GM21447 (cell line): ENCODE measurements around the gene IP6K1.
"Not testable (repeated sequence)": the region's sequence is repeated elsewhere in the genome, so short reads cannot be mapped to it uniquely, and the experiment has no call there.

Source experiments
- ATAC-seq: cut with Tn5 transposase; IDR thresholded peaks from one replicate; pipeline ENCODE4 v1.9.1; 2021; ENCODE audit not compliant: unreplicated experiment

IP6K1 gene

DNA sequence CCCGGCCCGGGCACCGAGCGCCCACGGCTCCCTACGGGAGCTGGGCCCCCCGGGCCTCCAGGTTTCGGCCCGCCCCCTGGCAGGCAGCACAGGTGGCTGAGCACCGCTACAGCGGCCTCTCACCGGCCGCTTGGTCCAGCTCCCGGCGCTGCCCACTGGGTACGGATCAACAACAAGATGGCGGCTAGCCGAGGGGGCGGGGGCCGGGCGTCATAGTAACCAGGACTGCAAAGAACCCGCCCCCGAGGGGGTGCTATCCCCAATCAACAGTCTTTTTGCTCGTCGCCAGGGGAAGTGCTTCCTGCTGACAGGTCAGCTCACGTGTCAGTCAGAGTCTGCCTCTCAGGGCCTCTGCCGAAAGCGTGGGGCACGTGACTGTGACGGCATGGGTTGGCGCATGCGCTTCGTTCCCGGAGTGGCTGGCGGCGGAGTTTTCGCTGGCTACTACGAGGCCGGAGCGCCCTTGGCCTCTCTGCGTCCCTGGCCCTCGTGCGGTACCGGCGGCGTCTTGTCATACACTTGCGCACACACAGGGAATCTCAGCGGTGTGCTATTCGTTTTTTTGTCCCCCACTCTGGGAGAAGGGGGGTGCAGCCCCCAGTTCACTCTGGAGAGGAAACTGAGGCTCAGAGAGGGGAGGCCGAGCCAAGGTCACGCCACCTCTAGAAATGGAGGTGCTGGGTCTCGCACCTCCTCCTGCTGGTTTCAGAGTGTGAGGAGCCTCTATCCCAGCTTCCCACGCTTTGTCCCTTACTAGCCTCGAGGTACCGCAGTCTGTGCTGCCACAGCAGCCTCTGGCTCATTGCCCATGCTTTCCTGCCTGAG is at the start of gene IP6K1:
IP6K1 (minus strand) TSS at position 186 of the 825 bp plus-strand sequence. CDS start 38,502 bp downstream, outside the sequence.
- ATAC-seq = peak; percentile 99

DNA sequence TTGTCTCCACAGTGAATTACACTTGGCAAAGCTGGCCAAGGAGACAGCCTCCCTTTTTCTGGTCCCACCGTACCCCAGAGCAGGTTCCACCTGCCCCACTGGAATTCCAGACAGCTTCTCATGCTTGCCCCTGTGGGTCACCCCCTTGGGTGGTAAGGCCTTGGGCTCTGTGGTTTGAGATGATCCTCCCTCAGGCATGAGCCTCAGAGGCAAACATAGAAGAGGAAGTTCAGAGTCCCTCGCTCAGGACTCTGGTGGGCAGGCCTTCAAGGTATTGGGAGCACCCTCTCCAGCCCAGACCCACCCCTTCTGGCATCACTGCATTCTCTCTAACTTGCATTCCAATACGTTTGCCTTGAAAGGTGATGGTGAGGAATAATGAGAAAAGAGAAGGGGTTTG is 45.0 kb upstream of the IP6K1 start:
- no peak for ATAC-seq

DNA sequence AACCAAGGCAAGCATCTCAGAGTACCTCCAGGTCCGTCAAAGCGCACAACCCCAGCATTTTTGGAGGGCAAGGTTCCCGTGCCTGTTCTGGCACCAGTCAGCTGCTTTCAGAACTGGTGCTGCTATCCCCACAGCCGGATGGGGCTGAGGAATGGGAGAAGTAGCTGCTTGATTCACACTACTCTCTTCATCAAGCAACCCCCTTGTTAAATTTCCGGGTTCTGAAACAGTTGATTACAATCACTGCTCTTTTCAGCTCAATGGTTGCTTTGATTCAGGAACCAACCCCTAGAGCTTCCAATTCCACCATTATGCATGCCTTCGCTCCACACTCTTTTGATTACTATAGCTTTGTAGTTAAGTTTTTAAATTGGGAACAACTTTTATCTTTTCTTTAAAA is 39.7 kb upstream of the IP6K1 start:
- ATAC-seq = no peak

DNA sequence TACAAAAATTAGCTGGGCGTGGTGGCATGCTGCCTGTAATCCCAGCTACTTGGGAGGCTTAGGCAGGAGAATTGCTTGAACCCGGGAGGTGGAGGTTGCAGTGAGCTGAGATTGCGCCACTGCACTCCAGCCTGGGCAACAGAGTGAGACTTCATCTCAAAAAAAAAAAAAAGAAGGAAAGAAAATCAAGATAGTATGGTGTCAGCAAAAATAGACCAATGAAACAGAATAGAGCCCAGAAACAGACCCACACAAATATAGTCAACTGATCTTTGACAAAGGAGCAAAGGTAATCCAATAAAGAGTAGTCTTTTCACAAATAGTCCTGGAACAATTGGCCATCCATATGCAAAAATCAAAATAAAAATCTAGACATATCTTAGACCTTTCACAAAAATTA is 36.8 kb upstream of the IP6K1 start:
- ATAC-seq = not testable (repeated sequence)

DNA sequence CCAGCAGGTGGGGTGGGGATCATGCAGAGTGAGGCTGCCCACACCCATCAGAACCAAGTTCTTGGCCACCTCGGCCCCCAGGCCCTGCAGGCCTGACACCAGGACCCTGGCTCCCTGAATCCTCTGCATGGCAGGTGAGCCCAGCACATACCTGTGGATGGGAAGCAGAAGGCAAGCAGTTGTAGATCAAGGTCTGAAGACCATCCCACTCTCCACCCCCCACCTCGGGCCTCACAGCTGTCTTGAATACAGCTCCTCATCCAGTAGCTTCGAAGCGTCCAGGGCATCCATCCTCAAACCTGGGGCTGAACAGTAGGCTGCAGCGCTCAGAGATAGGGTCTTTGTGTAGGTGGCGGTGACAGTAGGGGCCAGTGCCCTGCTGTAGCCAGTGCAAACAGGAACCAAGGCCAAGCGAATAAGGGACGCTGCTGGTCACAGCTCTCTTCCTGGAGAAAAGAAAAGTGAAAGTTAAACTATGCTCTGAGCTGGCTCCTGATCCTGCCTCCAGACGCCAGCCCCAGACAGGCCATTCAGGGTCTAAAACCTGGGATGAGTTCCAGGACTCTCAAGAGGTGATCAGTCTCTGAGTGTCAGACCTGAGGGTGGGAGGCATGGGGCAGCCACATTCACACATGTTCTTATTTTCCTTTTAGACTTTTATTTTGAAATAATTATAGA is 27.3 kb upstream of the IP6K1 start, which contains the start of gene UBA7:
UBA7 (minus strand) TSS at position 457 of the 678 bp plus-strand sequence; CDS start at position 291, 166 bp downstream.
- ATAC-seq = peak; percentile 83

DNA sequence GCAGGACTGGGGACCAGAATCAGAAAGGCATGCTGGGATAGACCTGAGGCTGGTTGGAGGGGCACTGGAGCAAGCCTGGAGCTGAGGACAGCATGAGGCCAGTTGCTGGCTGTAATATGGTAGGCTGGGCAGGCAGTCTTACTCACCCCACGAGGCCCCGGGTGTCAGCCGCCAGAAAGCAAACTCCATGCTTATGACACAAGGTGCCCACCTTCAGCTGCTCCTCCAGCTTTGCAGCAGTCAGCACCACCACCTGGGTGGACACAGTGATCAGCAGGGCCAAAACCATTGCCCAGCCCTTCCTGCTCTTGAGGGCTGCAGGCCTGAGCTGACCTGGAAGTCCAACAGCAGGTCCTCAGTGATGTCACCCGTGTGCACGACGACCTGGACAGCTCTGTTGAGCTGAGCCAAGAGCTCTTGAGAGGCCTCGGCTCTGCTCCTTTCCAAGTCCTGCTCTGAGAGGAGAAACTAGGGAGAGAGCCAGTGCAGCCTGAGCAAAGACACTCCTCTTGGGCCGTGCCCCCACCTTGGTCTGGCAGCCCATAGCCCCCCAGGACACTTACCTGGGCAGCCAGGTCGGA is 26.7 kb upstream of the IP6K1 start:
- ATAC-seq = no peak

DNA sequence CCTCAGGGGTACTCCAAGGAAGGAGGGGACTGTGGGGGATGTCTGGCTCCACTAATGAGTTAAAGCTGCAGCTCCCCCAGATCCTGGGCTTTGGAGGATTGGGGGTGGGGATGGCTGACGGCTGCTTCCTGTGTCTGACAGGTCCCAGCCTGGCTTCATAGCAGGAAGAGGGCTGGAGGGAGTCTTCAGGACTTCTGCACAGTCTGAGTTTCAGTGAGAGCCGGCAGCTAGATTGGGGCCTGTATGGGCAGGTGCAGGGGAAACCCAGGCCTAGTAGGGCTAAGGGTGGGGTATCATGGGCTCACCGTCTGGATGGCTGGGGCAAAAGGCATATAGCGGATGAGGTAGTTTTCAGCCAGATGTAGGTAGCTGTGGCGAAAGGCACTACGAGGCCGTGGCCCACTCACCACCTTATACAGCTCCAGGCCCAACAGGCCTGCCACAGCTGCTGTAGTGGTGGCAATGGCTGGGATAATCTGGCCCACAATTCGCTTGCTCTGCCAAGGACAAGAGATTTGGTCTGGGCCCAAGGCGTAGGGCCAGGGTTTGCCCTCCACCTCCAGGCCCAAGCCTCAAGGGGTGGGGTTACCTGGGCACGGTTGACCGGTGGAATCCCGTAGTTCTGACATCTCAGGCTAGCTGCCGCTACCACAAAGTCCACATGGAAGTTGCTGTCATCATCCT is 21.2 kb upstream of the IP6K1 start:
- ATAC-seq = no peak

DNA sequence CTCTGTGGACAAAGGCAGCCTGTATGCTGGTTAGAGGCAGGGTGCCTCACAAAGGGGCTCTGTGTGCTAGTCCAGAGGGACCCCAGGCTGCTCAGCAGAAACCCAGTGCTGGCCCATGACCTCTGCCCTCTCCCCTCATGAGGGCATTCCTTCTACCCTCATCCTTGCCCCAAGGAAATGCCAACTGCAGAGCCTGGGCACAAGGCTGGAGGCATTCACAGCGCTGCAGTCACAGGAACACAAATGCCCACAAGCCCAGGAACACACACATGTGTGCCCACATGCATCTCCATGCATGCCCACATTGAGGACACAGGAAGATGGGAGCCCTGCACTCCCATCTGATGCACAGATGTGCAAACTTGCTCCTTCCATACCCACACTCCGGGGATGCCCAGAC is 20.5 kb upstream of the IP6K1 start:
- no peak for ATAC-seq

DNA sequence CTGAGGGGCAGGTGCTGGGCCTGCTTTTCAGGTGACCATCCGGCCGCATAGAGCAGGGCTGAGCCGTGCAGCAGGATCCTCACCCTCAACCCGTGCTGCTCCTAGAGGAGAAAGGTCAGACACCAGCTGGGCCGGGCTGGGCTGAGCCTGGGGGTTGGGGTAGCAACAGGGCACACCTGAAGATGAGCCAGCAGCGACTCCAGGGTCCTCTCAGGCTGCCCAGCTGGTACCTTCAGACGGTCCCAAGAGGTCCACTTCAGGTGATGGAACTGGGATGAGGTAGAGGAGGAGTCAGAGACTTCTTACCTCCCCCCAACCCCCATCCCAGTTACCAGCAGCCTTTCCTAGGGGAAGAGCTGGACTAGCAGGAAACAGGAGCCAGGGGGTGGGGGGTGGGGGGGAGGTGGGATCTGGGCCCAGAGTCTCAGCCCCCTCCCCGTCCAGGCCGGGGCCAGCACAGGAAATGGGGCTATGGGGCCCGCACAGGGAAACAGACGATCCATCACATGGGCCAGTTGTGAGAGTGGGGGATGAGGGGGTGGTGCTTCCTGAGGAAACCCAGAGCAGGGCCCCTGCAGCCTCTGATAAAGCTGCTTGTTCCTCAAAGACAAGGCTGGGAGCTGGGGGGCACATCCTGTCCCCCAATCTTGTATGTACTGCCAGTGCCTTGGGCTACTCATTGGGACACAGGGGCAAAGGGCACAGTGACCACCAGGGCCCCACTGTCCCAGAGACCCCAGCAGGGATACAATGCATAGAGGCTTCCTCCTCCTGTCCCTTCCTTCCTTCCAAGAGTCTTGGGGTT is 19.8 kb upstream of the IP6K1 start:
- ATAC-seq = no peak

DNA sequence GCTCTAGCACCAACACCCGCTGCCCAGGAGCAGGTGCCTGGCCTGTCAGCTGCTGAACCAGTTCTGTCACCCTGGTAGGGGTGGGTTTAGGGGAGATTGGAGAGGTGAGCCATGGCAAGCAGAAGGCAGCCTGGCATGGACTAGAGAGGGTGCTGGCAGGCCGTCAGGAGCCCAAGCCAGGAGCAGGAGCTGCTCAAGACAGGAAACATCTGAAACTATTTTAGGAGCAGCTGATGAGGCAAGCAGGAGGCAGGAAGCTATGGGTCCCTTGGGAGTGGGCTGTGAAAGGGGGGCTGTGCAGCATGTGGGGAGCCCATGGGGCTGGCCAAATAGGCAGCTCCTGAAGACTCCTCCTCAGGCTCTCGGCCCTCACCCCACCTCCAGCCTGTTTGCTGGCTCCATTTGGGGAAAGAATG is 19.0 kb upstream of the IP6K1 start:
- ATAC-seq = no peak

DNA sequence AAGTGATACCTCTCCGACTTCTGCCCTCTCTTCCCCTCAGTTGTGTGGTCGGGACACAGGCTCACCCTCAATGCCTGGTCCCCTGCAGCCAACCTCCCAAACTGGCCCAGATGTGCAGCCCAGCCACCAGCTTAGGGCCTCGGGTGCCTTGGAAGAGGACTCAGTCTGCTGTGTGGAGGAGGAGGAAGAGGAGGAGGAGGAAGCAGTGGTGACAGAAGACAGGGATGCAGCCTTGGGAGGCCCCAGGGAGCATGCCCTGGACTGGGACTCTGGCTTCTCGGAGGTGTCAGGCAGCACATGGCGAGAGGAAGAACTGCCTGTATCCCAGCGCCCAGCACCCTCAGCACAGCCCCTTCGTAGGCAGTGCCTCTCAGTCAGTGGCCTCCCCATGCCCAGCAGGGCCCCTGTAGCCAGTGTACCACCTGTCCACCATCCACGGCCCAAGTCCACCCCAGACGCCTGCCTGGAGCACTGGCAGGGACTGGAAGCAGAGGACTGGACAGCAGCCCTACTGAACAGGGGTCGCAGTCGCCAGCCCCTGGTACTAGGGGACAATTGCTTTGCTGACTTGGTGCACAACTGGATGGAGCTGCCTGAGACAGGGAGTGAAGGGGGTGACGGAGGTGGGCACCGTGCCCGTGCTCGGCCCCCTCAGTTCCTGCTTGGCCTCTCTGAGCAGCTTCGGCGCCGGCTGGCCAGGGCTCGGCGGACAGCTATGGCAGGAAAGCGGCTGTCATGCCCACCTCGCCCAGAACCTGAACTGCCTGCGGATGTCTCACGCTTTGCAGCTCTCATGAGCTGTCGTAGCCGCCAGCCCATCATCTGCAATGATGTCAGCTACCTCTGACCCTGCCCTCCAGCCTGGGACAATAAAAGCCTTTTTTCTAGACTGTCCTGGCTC is 18.0 kb upstream of the IP6K1 start:
- ATAC-seq = no peak

DNA sequence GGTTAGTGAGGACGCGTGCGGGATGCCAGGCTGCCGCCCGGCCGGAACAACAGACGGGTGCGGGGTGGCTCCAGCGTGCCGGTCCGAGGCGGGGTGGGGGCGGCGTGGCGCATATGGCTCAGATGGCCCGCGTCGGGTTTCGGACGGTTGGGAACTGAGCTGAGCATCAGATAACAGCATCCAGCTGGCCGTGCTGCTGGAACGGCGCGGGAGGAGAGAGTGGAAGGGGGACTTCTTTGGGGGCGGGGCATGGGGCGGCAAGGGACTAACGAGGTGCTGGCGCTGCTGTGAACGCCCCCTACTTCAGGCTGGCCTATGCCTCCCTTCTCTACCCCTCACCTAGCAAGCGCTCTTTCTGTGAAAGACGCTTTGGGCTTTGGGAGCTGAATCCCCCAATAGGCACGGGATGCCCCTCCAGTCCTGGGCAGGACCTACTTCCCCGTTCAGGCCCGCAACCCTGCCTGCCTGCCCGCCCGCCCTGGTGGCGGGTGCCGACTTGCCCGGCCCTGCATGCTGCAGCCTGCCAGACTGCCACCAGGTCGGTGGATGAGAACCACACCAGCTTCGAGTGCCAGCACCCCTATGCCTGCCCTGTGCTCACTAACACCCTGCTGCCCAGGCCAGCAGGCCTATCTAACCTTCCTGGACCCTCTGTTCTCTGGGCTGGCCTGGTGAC is 17.3 kb upstream of the IP6K1 start:
- peak; percentile 4 for ATAC-seq

DNA sequence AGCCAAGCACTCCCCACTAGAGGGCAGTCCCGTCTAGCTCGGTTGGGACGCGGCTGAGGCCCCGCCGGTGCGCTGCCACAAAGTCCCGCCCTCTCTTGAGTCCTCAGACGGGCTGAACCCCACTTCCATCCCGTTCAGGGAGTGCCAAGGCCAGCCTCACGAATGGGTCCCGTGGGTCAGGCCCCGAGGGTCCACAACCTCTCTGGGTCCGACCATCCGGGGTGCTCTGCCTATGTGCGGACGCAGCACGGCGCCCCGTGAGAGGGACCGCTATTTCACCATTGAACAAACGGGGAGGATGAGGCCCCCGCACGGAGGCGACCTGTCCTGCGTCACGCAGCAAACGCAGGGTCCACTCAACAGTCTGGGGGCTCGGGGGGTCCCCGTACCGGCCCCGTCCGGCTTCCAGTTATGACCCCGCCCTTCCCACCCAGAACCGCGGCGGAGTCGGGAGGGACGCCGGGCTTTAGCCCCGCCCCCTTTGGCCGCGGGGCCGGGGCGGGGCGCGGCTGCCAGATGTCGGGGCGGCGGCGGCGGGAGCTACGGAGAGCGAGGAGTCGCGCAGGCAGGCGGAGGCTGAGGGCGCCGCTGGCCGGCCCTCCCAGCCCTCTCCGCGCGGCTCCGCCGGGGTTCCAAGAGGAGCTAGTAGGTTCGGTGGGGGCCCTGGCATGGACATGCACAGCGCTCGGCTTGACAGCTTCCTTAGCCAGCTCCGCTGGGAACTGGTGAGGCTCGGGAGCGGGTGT is 16.6 kb upstream of the IP6K1 start, which contains the start of gene INKA1:
INKA1 (plus strand) TSS at position 543 of the 746 bp plus-strand sequence; CDS start at position 675, 132 bp downstream.
- ATAC-seq = peak; percentile 52

DNA sequence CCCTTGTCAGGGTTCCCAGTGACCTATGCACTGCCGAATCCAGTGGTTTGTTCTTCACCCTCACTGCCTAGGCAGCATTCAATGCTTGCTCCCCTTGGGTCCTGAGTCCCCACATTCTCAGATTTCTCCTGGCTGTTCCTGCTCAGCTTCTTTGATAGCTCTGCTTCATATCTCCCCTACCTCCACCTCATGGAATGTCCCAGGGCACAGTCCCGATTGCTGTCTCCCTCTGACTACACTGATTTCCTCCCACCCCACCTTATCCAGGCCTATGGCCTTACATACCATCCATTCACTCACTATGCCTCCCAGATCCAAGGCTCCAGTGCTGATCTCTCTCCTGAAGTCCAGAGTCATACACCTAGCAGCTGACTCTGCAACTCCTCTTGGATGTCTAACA is 14.8 kb upstream of the IP6K1 start:
- no peak for ATAC-seq

DNA sequence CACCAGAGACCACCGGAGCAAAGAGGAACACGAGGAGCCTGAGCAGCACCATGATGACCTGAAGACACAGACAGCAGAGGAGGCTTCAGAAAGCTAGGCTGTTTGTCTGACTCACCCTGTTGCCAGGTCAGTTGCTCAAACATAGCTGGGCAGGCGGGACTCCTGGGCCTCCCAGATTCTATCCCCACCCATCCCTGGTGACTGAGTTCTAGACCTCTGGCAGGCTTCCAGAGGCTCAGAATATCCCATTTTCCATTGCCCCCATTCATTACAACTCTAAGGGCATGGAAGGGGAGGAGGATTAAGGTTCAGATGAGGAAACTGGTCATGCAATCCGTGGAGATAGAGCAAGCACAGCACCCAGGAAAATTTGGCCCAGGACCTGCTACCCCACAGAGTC is 13.4 kb upstream of the IP6K1 start, which contains the start of gene CDHR4:
CDHR4 (minus strand) TSS at position 113 of the 400 bp plus-strand sequence; CDS start at position 52, 61 bp downstream.
- ATAC-seq = no peak

DNA sequence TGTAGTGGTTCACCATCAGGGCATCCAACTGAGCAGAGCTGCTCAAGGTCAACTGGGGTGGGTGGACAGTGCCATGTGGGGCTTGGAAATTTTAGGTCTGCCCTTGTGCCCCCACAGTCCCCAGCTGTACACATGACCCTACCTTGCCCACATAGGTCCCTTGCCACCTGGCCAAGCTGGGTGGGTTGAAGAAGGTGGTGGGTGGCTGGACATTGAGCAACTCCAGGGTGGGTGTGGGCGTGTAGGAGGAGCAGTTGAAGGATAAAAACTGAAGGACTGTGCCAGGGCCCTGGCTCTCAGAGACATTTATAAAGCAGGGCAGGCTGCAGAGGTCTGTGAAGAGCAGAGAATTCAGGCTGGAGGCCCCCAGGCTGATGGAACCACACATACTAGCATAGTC is 12.8 kb upstream of the IP6K1 start:
- no peak for ATAC-seq

DNA sequence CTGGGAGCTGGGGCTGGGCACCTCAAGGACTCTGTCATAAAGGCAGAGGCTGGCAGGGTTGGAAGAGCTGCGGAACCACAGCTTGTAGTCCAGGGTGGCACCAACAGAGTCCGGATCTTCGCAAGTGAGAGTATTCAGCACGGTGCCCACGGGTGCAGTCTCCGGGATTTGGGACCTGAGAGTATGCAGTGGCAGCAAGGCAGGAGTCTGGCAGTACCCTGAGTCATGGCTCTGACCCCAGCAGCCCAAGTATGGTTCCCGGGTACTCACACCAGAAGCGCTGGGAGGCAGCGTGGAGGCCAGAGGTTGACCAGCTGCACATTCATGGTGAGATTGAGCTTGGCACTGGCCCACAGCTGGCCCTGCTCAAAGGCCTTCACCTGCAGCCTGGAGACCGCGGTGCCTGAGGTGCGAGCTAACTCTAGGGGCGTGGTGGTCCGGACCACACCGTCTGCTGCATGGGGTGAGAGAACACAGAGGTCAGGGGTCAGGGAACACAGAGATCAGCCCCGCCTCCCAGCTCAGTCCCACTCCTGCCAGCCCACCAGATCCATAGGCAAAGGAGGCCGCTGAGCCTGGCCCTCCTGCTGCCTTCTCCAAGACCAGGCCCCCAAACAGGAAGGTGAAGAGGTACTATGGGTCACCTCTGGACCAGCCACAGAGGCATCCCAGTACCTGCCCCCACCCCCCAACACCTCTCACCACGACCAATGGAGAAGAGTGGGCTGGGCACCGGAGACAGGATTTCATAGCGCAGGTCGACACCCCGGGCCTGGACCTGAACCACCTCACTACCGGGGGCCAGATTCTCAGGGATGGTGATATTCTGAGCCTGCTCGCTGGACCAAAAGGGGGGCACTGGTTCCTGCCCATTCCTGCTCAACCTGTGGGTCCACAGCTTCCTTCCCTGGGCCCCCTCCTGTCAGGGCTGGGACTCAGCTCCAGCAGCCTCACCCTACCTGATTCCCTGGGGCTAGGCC is 8.9 kb upstream of the IP6K1 start:
- ATAC-seq = no peak
